GM12874 (cell line): Measurements from ENCODE around the gene TWSG1.

ENCODE experiments used
- CTCF ChIP-seq: IDR thresholded peaks from 2 replicates; pipeline ENCODE4 v1.5.1; 2011; ENCODE audit warnings: low read depth, mild to moderate bottlenecking, control low read depth, low read length, moderate library complexity; ENCODE audit not compliant: insufficient read depth

TWSG1 gene

GRCh38 chr18:9365406-9365805 is 30.8 kb downstream of the TWSG1 start:
- no peak for TF ChIP-seq CTCF

GRCh38 chr18:9366126-9366714 is 31.6 kb downstream of the TWSG1 start:
- no peak for TF ChIP-seq CTCF

- no peak for TF ChIP-seq CTCF
These were observed 44.5 kb downstream of the TWSG1 start for GRCh38 chr18:9379118-9379517.

- TF ChIP-seq CTCF = no peak
These were observed 45.5 kb downstream of the TWSG1 start for GRCh38 chr18:9380101-9380500.

GRCh38 chr18:9380621-9381395 is 46.2 kb downstream of the TWSG1 start:
- no peak for TF ChIP-seq CTCF

GRCh38 chr18:9386879-9387278 is 52.3 kb downstream of the TWSG1 start:
- no peak for TF ChIP-seq CTCF

- TF ChIP-seq CTCF = no peak
These were observed 53.3 kb downstream of the TWSG1 start for GRCh38 chr18:9387891-9388290.
